Activated naive CD4-positive, alpha-beta T cell treated with anti-CD3 and anti-CD28 coated beads for 36 hours (primary cell): ENCODE data around the gene SPAG16. TPM values are rescaled to one million over a fixed set of nuclear protein-coding genes. Genes with fewer than 3 reads are reported as not detected.
"Not testable (repeated sequence)": the region's sequence is repeated elsewhere in the genome, so short reads cannot be mapped to it uniquely, and the experiment has no call there.

Experiments
- CTCF ChIA-PET: fragments of 350-600 bp; sonication (Branson Sonifier 250); formaldehyde crosslinking; loops from one replicate; lab custom pipeline; 2021; ENCODE audit warnings: antibody characterized with exemption; lab: Charles Lee
- DNase-seq: peaks from one replicate; pipeline ENCODE4 v3.0.0-alpha.2; 2020
- H3K27ac Mint-ChIP-seq: one replicate; pipeline ENCODE4 v1.8.0; 2021; ENCODE audit warnings: mild to moderate bottlenecking, mixed read lengths
- H3K27me3 Mint-ChIP-seq: one replicate; pipeline ENCODE4 v1.8.0; 2021; ENCODE audit warnings: low read depth, mixed read lengths
- H3K36me3 Mint-ChIP-seq: one replicate; pipeline ENCODE4 v1.8.0; 2021; ENCODE audit warnings: low read depth, mixed read lengths
- H3K4me1 Mint-ChIP-seq: one replicate; pipeline ENCODE4 v1.8.0; 2021; ENCODE audit warnings: low read depth, mixed read lengths
- H3K4me3 Mint-ChIP-seq: one replicate; pipeline ENCODE4 v1.8.0; 2021; ENCODE audit warnings: mild to moderate bottlenecking, moderate library complexity, mixed read lengths
- H3K9me3 Mint-ChIP-seq: one replicate; pipeline ENCODE4 v1.8.0; 2021; ENCODE audit warnings: mixed read lengths
- intact Hi-C: fragments of 100-400 bp; cut with micrococcal nuclease; formaldehyde crosslinking; loops from one replicate; pipeline ENCODE4 v1.15.1; 2023
- total RNA-seq, 2 experiments: library from RNA; stranded (reverse); gene quantifications; one replicate each; pipeline ENCODE4 v1.2.3, GENCODE V29; 2021

The SPAG16 gene
- total RNA-seq, 2 experiments from 2014 or later = 8.4 to 8.8 TPM

GRCh38 chr2:213317929-213318328, 33.7 kb downstream of the SPAG16 start:
- CTCF ChIA-PET = no interaction called here
- Mint-ChIP-seq H3K9me3 (peaks cover 3% of the 10 kb centered on the region), H3K27ac (no peak overlapping the region), H3K27me3 (no peaks in the 10 kb centered on the region), H3K4me1 (no peaks in the 10 kb centered on the region), H3K4me3 (no peak overlapping the region), H3K36me3 (peaks cover 40% of the 10 kb centered on the region)
- intact Hi-C loops = no loop called here
- DNase-seq = no peak

GRCh38 chr2:213320604-213321003, 36.3 kb downstream of the SPAG16 start:
- no peaks in the 10 kb centered on the region for H3K27me3 Mint-ChIP-seq
- no peak overlapping the region for H3K4me3 Mint-ChIP-seq
- intact Hi-C loops = no loop called here
- no peak for DNase-seq
- peaks cover 53% of the 10 kb centered on the region for H3K36me3 Mint-ChIP-seq
- no peaks in the 10 kb centered on the region for H3K4me1 Mint-ChIP-seq
- CTCF ChIA-PET = no interaction called here
- no peak overlapping the region for H3K27ac Mint-ChIP-seq
- H3K9me3 Mint-ChIP-seq = peaks cover 9% of the 10 kb centered on the region

- no peaks in the 10 kb centered on the region for H3K27me3 Mint-ChIP-seq
- DNase-seq = no peak
- H3K4me3 Mint-ChIP-seq = no peak overlapping the region
- H3K9me3 Mint-ChIP-seq = peaks cover 41% of the 10 kb centered on the region
- H3K4me1 Mint-ChIP-seq = no peaks in the 10 kb centered on the region
- peaks cover 4% of the 10 kb centered on the region for H3K36me3 Mint-ChIP-seq
- H3K27ac Mint-ChIP-seq = no peak overlapping the region
- intact Hi-C loops = no loop called here
- CTCF ChIA-PET = no interaction called here
Observed at GRCh38 chr2:213336253-213336770, 52.0 kb downstream of the SPAG16 start.

- H3K9me3 Mint-ChIP-seq = peaks cover 8% of the 10 kb centered on the region
- H3K27ac Mint-ChIP-seq = no peak overlapping the region
- no peak for DNase-seq
- no peaks in the 10 kb centered on the region for H3K4me1 Mint-ChIP-seq
- no peak overlapping the region for H3K4me3 Mint-ChIP-seq
- no peaks in the 10 kb centered on the region for H3K27me3 Mint-ChIP-seq
- peaks cover 3% of the 10 kb centered on the region for H3K36me3 Mint-ChIP-seq
- intact Hi-C loops = no loop called here
- CTCF ChIA-PET = no interaction called here
Observed at GRCh38 chr2:213353419-213353818, 69.2 kb downstream of the SPAG16 start.

- no peak for DNase-seq
- Mint-ChIP-seq H3K27me3 (no peaks in the 10 kb centered on the region), H3K27ac (no peak overlapping the region), H3K4me3 (no peak overlapping the region), H3K4me1 (no peaks in the 10 kb centered on the region), H3K36me3 (no peaks in the 10 kb centered on the region), H3K9me3 (no peaks in the 10 kb centered on the region)
- CTCF ChIA-PET = no interaction called here
- intact Hi-C loops = no loop called here
Observed at GRCh38 chr2:213376644-213377043, 92.4 kb downstream of the SPAG16 start.

GRCh38 chr2:213407027-213407426, 122.8 kb downstream of the SPAG16 start:
- H3K9me3 Mint-ChIP-seq, H3K27ac Mint-ChIP-seq, CTCF ChIA-PET, H3K27me3 Mint-ChIP-seq, intact Hi-C loops, H3K4me3 Mint-ChIP-seq, H3K4me1 Mint-ChIP-seq, DNase-seq, H3K36me3 Mint-ChIP-seq: not testable (repeated sequence)

GRCh38 chr2:213408426-213409070, 124.3 kb downstream of the SPAG16 start:
- intact Hi-C loops, H3K4me1 Mint-ChIP-seq, H3K36me3 Mint-ChIP-seq, H3K9me3 Mint-ChIP-seq, H3K27me3 Mint-ChIP-seq, CTCF ChIA-PET, DNase-seq, H3K27ac Mint-ChIP-seq, H3K4me3 Mint-ChIP-seq: not testable (repeated sequence)

- H3K9me3 Mint-ChIP-seq, H3K4me1 Mint-ChIP-seq, H3K27ac Mint-ChIP-seq, H3K36me3 Mint-ChIP-seq, CTCF ChIA-PET, intact Hi-C loops, DNase-seq, H3K4me3 Mint-ChIP-seq, H3K27me3 Mint-ChIP-seq: not testable (repeated sequence)
Observed at GRCh38 chr2:213410687-213411086, 126.4 kb downstream of the SPAG16 start.

- Mint-ChIP-seq H3K4me3 (no peak overlapping the region), H3K27me3 (no peaks in the 10 kb centered on the region), H3K9me3 (no peaks in the 10 kb centered on the region), H3K36me3 (no peaks in the 10 kb centered on the region), H3K4me1 (no peaks in the 10 kb centered on the region), H3K27ac (no peak overlapping the region)
- CTCF ChIA-PET = no interaction called here
- intact Hi-C loops = no loop called here
- DNase-seq = no peak
Observed at GRCh38 chr2:213411582-213412289, 127.5 kb downstream of the SPAG16 start.

GRCh38 chr2:213415093-213415492, 130.8 kb downstream of the SPAG16 start:
- no peaks in the 10 kb centered on the region for H3K27me3 Mint-ChIP-seq
- H3K4me1 Mint-ChIP-seq = no peaks in the 10 kb centered on the region
- no peak overlapping the region for H3K27ac Mint-ChIP-seq
- H3K4me3 Mint-ChIP-seq = no peak overlapping the region
- no peak for DNase-seq
- CTCF ChIA-PET = no interaction called here
- H3K9me3 Mint-ChIP-seq = no peaks in the 10 kb centered on the region
- H3K36me3 Mint-ChIP-seq = no peaks in the 10 kb centered on the region
- intact Hi-C loops = no loop called here

GRCh38 chr2:213416832-213417231, 132.6 kb downstream of the SPAG16 start:
- CTCF ChIA-PET = no interaction called here
- H3K36me3 Mint-ChIP-seq = no peaks in the 10 kb centered on the region
- no peaks in the 10 kb centered on the region for H3K4me1 Mint-ChIP-seq
- intact Hi-C loops = no loop called here
- no peak for DNase-seq
- no peak overlapping the region for H3K4me3 Mint-ChIP-seq
- H3K27me3 Mint-ChIP-seq = no peaks in the 10 kb centered on the region
- no peaks in the 10 kb centered on the region for H3K9me3 Mint-ChIP-seq
- H3K27ac Mint-ChIP-seq = no peak overlapping the region

GRCh38 chr2:213419980-213420379, 135.7 kb downstream of the SPAG16 start:
- no peaks in the 10 kb centered on the region for H3K36me3 Mint-ChIP-seq
- CTCF ChIA-PET = no interaction called here
- no peak overlapping the region for H3K4me3 Mint-ChIP-seq
- no peak for DNase-seq
- no peaks in the 10 kb centered on the region for H3K4me1 Mint-ChIP-seq
- H3K27me3 Mint-ChIP-seq = peaks cover 3% of the 10 kb centered on the region
- intact Hi-C loops = no loop called here
- H3K9me3 Mint-ChIP-seq = no peaks in the 10 kb centered on the region
- no peak overlapping the region for H3K27ac Mint-ChIP-seq

GRCh38 chr2:213420828-213421385, 136.6 kb downstream of the SPAG16 start:
- CTCF ChIA-PET = no interaction called here
- H3K27me3 Mint-ChIP-seq = peaks cover 3% of the 10 kb centered on the region

More at GRCh38 chr2:213420828-213421385, 136.6 kb downstream of the SPAG16 start:
- DNase-seq = no peak
- Mint-ChIP-seq H3K4me1 (no peaks in the 10 kb centered on the region), H3K9me3 (no peaks in the 10 kb centered on the region), H3K36me3 (no peaks in the 10 kb centered on the region), H3K4me3 (no peak overlapping the region), H3K27ac (no peak overlapping the region)
- intact Hi-C loops = no loop called here
